A673 (cell line): Measurements from ENCODE around the gene UBAP2L.

ENCODE experiments used
- EZH2 ChIP-seq: fragments of 200-600 bp; sonication (generic); IDR thresholded peaks from 2 replicates; pipeline ENCODE4 v1.6.1; 2017; ENCODE audit warnings: borderline replicate concordance, low read depth, mild to moderate bottlenecking, mixed read lengths, antibody characterized with exemption, low read length; ENCODE audit not compliant: poor library complexity, severe bottlenecking
- TF ChIP-seq, protein P1 (sequence below): fragments of 300-800, 200-600 bp; sonication (generic); conservative IDR thresholded peaks from 2 replicates; pipeline ENCODE4 v1.5.1; 2017; ENCODE audit warnings: low read depth, mild to moderate bottlenecking, antibody characterized with exemption, low read length, moderate library complexity, mixed read lengths

DNA sequence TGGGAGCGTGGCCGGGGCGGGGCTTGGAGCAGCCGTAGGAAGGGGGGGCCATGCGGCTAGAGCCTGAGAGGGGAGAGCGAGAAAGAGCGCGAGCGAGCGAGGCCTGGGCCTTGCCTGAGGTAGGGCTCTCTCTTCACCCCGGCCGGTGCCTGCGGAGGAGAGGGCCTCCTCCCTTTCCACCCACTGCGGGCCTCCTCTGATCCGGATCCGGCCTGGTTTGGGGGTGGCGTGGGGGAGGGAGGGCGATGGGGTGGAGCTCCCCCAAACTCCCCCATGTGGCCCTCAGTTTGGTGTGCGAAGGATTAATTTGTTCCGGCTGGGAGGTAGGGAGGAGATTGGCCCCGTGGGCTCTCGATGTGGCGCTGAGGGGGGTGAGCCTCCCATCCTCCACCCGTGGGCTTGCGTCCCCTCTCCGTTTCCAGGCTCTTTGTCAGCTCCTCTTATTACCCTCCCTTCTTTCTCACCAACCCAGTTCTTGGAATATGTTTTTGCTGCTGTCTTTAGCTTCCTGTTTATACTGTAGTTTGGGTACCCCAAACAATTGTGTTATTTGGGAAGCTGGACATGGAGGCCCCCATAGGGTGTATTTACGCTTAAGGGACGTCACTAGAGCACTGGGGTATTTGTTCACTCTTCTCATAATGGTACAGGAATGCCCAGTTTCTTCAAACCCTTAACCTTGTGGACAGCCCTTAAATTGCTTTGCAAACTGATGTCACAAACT, 685 bp downstream of the UBAP2L start:
- TF ChIP-seq, protein P1, sequence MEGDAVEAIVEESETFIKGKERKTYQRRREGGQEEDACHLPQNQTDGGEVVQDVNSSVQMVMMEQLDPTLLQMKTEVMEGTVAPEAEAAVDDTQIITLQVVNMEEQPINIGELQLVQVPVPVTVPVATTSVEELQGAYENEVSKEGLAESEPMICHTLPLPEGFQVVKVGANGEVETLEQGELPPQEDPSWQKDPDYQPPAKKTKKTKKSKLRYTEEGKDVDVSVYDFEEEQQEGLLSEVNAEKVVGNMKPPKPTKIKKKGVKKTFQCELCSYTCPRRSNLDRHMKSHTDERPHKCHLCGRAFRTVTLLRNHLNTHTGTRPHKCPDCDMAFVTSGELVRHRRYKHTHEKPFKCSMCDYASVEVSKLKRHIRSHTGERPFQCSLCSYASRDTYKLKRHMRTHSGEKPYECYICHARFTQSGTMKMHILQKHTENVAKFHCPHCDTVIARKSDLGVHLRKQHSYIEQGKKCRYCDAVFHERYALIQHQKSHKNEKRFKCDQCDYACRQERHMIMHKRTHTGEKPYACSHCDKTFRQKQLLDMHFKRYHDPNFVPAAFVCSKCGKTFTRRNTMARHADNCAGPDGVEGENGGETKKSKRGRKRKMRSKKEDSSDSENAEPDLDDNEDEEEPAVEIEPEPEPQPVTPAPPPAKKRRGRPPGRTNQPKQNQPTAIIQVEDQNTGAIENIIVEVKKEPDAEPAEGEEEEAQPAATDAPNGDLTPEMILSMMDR = no peak
- TF ChIP-seq EZH2 = no peak
